Fibroblast of villous mesenchyme (primary cell): ENCODE data around the gene WASF2. TPM values are rescaled to one million over a fixed set of nuclear protein-coding genes. Genes with fewer than 3 reads are reported as not detected.

Experiments used
- DNase-seq: peaks from one replicate; pipeline ENCODE4 v3.0.0-alpha.2; 2010; ENCODE audit warnings: low read depth
- H3K4me3 ChIP-seq: 2 replicates; pipeline ENCODE4 v1.5.1; 2011; ENCODE audit warnings: low read depth, mild to moderate bottlenecking, low read length
- total RNA-seq: library from RNA; depleted of rRNA; stranded (reverse); fragments of >200 nt; gene quantifications from 2 replicates; pipeline ENCODE4 v1.2.3, GENCODE V29; 2012
- TF ChIP-seq, protein P1 (sequence below): IDR thresholded peaks from 2 replicates; pipeline ENCODE4 v1.5.1; 2012; ENCODE audit warnings: low read depth, mild to moderate bottlenecking, low read length; ENCODE audit not compliant: insufficient read depth

The WASF2 gene
- total RNA-seq, 1 donor, result 16.0 TPM

DNA sequence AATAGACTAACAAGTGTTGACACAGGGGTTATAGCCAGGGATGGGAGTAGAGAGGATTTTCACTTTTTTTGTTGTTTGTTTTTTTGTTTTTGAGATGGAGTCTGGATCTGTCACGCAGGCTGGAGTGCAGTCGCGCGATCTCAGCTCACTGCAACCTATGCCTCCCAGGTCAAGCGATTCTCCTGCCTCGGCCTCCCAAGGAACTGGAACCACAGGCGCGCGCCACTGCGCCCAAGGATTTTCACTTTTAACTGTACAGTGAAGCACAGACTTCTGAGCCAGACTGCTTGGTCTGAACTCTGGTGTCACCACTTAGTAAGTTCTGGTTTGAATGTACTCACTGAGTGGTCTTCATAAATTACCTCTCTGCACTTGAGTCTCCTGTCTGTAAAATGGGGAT is 40.2 kb upstream of the WASF2 start:
- H3K4me3 ChIP-seq, result no peak overlapping the region
- TF ChIP-seq, protein P1, sequence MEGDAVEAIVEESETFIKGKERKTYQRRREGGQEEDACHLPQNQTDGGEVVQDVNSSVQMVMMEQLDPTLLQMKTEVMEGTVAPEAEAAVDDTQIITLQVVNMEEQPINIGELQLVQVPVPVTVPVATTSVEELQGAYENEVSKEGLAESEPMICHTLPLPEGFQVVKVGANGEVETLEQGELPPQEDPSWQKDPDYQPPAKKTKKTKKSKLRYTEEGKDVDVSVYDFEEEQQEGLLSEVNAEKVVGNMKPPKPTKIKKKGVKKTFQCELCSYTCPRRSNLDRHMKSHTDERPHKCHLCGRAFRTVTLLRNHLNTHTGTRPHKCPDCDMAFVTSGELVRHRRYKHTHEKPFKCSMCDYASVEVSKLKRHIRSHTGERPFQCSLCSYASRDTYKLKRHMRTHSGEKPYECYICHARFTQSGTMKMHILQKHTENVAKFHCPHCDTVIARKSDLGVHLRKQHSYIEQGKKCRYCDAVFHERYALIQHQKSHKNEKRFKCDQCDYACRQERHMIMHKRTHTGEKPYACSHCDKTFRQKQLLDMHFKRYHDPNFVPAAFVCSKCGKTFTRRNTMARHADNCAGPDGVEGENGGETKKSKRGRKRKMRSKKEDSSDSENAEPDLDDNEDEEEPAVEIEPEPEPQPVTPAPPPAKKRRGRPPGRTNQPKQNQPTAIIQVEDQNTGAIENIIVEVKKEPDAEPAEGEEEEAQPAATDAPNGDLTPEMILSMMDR, result no peak
- DNase-seq, result no peak

DNA sequence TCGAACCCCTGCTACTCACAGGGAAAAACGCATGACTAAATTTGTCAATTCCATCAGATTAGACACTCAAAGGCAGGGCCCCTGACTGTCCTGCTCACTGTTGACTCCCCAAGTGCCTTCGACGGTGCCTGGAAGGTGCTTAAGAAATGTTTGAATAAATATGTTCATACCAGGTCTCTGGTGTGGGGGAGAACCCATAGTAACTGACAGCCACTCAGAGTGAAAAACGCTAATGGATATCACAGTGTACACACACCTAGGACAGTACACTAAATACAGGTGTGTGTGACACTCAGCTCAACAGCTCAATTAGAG is 39.7 kb upstream of the WASF2 start:
- DNase-seq, result no peak
- H3K4me3 ChIP-seq, result no peak overlapping the region
- TF ChIP-seq, protein P1, result no peak

DNA sequence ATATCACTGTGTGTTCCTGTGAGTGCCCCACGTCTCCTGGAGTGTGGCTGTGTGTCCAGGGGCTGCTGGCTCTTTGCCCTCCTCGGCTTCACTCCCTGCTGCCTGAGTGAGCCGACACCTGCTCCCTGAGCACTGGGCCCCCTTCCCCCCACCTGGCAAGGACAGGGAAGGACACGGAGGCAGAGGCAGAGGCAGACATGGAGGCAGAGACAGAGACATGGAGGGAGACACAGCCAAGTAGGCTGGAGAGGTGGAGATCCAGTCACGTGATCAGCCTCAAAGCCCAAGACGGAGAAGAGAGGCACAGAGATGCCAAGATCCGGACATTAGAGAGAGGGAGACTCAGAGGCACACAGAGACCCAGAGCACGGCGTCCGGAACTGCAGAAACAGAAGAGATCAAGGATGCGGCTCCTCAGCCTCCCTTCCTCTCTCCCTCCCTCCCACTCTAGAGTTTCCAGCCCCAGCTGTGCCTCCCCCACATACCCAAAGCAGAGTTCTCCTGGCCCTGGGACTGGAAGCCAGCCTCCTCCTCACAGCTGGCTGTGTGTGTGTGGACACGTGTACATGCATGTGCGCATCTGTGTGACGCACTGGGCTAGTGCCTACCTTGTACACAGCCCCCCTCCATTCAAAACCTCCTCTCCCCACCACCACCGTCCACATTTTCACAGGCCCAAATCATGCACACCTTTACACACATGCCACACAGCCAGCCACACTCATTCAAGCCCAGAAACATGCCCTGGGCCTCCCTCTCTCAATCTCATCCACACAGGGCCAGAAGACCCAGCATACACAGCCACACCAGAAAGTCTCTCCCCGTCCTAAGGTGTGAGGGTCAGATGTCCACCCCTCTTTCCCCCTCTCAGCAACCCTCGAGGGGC is 39.1 kb upstream of the WASF2 start:
- DNase-seq, result peak; percentile 89
- H3K4me3 ChIP-seq, result no peak overlapping the region

GRCh38 chr1:27527890-27528817 is 38.2 kb upstream of the WASF2 start:
- no peak for DNase-seq
- TF ChIP-seq, protein P1, result no peak
- H3K4me3 ChIP-seq, result peak overlapping the region; percentile 18

More for the DNA sequence above, 39.1 kb upstream of the WASF2 start:
- TF ChIP-seq, protein P1, result no peak

DNA sequence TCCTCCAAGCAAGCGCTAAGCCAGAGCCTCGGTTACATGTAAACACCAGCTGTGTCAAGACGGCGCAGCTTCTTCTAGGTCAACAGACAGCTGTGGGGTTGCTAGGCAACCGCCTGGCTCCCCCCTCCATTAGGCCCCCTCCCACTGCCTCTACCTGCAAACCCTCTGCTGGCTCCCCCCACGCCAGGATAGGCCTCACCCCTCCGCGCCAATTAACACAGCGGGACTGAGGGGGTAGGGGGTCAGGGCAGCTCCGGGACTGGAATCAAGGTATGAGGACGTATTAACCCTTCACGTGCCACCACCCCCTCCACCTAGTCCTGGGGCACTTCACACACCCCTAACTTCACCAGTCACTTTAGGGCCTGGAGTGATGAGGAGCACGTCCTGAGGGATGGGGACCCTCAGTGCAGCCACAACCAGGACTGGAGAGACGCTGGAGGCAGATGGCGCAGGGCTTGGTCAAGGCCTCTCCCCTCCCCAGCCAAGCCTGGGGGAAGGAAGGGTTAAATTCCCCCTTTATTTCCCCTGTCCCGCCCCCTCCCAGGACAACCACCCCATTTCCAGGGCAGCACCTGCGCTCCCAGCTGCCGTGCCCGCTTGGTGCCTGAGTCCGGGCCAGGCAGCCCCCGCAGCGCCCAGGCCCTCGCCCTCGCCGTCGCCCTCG is 37.4 kb upstream of the WASF2 start:
- DNase-seq, result peak; percentile 88
- TF ChIP-seq, protein P1, result no peak
- H3K4me3 ChIP-seq, result no peak overlapping the region

- TF ChIP-seq, protein P1, result no peak
- DNase-seq, result no peak
- H3K4me3 ChIP-seq, result peak overlapping the region; percentile 34
Observed at GRCh38 chr1:27526569-27527222, 36.7 kb upstream of the WASF2 start.
